GM13977 (cell line): Measurements from ENCODE around the gene AKT3.

Source experiments
- DNase-seq: peaks from one replicate; pipeline ENCODE4 v3.0.0; 2012; ENCODE audit warnings: low spot score
- in situ Hi-C: fragments of 300-500 bp; cut with MboI; formaldehyde crosslinking; loops from one replicate; pipeline ENCODE4 v1.12.0; 2022; ENCODE audit warnings: low sequenced_read_pairs, low pct_unique_long_range_greater_than_20kb, mixed read lengths, inconsistent platforms; ENCODE audit not compliant: unreplicated experiment
- TF ChIP-seq, protein P1 (sequence below): IDR thresholded peaks from 2 replicates; pipeline ENCODE4 v1.5.1; 2012; ENCODE audit warnings: mild to moderate bottlenecking, control low read depth; ENCODE audit not compliant: insufficient read depth; ENCODE audit errors: extremely low read depth, missing control alignments

The AKT3 gene

GRCh38 chr1:243712242-243712641 is 137.8 kb downstream of the AKT3 start:
- TF ChIP-seq, protein P1, sequence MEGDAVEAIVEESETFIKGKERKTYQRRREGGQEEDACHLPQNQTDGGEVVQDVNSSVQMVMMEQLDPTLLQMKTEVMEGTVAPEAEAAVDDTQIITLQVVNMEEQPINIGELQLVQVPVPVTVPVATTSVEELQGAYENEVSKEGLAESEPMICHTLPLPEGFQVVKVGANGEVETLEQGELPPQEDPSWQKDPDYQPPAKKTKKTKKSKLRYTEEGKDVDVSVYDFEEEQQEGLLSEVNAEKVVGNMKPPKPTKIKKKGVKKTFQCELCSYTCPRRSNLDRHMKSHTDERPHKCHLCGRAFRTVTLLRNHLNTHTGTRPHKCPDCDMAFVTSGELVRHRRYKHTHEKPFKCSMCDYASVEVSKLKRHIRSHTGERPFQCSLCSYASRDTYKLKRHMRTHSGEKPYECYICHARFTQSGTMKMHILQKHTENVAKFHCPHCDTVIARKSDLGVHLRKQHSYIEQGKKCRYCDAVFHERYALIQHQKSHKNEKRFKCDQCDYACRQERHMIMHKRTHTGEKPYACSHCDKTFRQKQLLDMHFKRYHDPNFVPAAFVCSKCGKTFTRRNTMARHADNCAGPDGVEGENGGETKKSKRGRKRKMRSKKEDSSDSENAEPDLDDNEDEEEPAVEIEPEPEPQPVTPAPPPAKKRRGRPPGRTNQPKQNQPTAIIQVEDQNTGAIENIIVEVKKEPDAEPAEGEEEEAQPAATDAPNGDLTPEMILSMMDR: no peak
- in situ Hi-C loops: loop anchor here (25.0 kb wide), 1 partner anchor 550 kb away; no protein-coding TSS in a partner anchor
- DNase-seq: no peak

DNA sequence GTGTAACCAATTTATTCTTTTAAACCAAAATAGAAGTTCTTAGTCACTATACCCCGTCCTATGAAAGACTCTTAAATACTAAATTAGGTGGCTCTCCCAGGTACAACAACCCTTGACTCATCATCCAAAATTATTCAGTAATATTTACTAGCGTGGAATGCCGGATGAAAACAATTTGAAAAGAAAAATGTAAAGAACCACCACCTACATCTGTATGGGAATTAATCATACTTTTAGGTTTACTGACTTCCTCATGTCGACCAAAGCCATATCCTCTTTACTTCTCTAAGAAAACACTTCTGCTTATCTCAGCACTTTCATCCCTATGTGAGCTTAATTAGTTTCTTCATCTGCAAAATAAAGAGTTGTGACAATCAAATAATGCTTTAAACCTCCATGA is 139.6 kb downstream of the AKT3 start:
- TF ChIP-seq, protein P1: no peak
- no peak for DNase-seq
- in situ Hi-C loops: loop anchor here (25.0 kb wide), 1 partner anchor 552 kb away; no protein-coding TSS in a partner anchor

DNA sequence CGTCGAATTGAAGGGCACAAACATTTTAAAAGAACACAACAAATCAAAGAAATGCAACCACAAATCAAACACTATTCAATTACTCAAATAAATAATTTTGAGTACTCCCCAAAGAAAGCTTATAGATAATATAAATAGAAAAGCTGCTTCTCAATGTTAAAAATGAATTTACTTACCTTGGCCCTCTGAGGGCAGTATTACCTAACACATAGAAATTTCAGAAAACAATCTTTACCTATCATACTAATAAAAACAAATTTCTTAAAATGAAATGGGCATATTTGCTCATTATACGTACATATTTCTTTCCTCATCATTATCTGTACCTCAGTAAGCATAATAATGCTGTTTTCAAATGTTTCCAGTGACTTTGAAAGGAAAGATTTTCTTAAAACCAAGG is 141.8 kb downstream of the AKT3 start:
- TF ChIP-seq, protein P1: peak; percentile 42
- no peak for DNase-seq
- in situ Hi-C loops: loop anchor here (25.0 kb wide), 1 partner anchor 554 kb away; no protein-coding TSS in a partner anchor

- in situ Hi-C loops: loop anchor here (25.0 kb wide), 1 partner anchor 556 kb away; no protein-coding TSS in a partner anchor
- DNase-seq: no peak
- TF ChIP-seq, protein P1: no peak
Observed at GRCh38 chr1:243706563-243706962, 143.5 kb downstream of the AKT3 start.

- DNase-seq: no peak
- in situ Hi-C loops: loop anchor here (25.0 kb wide), 1 partner anchor 557 kb away; no protein-coding TSS in a partner anchor
- TF ChIP-seq, protein P1: no peak
Observed at GRCh38 chr1:243705585-243705984, 144.5 kb downstream of the AKT3 start.

DNA sequence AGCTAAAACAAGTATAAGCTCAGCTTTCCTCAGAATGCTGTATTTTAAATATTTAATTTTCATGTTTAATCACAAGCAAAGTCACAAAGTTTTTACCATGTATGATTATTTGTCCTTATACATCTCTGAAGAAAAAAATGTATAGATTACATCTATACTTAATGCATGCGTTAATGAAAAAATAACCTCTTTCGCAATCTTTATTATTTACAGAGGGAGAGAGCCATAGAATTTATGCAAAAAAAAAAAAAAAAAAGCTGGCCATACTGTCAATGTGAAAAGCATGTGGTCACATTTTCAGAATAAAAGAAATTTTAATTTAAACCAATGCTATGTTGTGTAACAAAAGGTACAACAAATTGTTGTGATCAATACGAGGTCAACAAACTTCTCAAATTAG is 148.2 kb downstream of the AKT3 start:
- TF ChIP-seq, protein P1: no peak
- DNase-seq: no peak
- in situ Hi-C loops: loop anchor here (25.0 kb wide), 1 partner anchor 560 kb away; no protein-coding TSS in a partner anchor

DNA sequence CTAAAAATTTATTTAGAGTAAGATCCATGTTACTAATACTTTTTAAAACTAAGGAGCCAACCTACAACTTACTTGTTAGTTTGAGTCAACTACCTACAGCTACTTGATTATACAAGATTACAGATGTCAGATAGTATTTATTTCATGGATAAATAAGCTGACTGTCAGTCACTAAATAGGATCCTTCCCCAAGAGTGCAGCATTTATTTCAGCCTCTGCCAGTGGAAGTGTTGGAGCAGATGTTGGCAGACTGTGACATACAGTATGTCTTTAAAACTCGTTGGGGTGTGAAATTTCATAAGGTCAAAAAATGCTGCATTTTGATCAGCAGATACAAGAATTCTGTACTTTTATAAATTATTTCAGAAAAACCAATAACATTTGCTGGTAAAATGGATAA is 156.2 kb downstream of the AKT3 start:
- TF ChIP-seq, protein P1: no peak
- in situ Hi-C loops: no loop called here
- no peak for DNase-seq
